WTC11 (cell line): ENCODE results near the gene MRPL34.

Experiments used
- CREM ChIP-seq: sonication (generic); formaldehyde crosslinking; IDR thresholded peaks from 2 replicates; pipeline ENCODE4 v1.8.1; 2022; ENCODE audit warnings: mild to moderate bottlenecking, missing genetic modification reagents, moderate library complexity
- ELF4 ChIP-seq: sonication (generic); formaldehyde crosslinking; IDR thresholded peaks from 2 replicates; pipeline ENCODE4 v1.8.1; 2022; ENCODE audit warnings: low read depth, mild to moderate bottlenecking, moderate library complexity, missing genetic modification reagents
- FOXJ3 ChIP-seq: sonication (generic); formaldehyde crosslinking; IDR thresholded peaks from 2 replicates; pipeline ENCODE4 v1.9.0; 2021; ENCODE audit warnings: missing genetic modification reagents, mild to moderate bottlenecking, borderline replicate concordance
- FOXK1 ChIP-seq: sonication (generic); formaldehyde crosslinking; IDR thresholded peaks from 2 replicates; pipeline ENCODE4 v1.8.0; 2022; ENCODE audit warnings: mild to moderate bottlenecking, moderate library complexity, missing genetic modification reagents
- KAT7 ChIP-seq: sonication (generic); formaldehyde crosslinking; IDR thresholded peaks from 2 replicates; pipeline ENCODE4 v1.8.1; 2023; ENCODE audit warnings: missing genetic modification reagents, mild to moderate bottlenecking, borderline replicate concordance
- MXD4 ChIP-seq: fragments of 250-450 bp; sonication (Bioruptor Pico); IDR thresholded peaks from 2 replicates; pipeline ENCODE4 v1.8.0; 2021; ENCODE audit warnings: mild to moderate bottlenecking, moderate library complexity, borderline replicate concordance
- SP1 ChIP-seq: sonication (generic); formaldehyde crosslinking; conservative IDR thresholded peaks from 2 replicates; pipeline ENCODE4 v1.8.1; 2022; ENCODE audit warnings: missing genetic modification reagents
- TCF7 ChIP-seq: sonication (generic); formaldehyde crosslinking; IDR thresholded peaks from 2 replicates; pipeline ENCODE4 v1.8.0; 2022; ENCODE audit warnings: mild to moderate bottlenecking, low read depth, missing genetic modification reagents, moderate library complexity
- TEAD1 ChIP-seq: sonication (generic); formaldehyde crosslinking; IDR thresholded peaks from 2 replicates; pipeline ENCODE4 v1.8.0; 2022; ENCODE audit warnings: mild to moderate bottlenecking, missing genetic modification reagents
- ZNF232 ChIP-seq: sonication (generic); formaldehyde crosslinking; IDR thresholded peaks from 2 replicates; pipeline ENCODE4 v1.8.0; 2022; ENCODE audit warnings: mild to moderate bottlenecking, missing genetic modification reagents
- TF ChIP-seq, protein P1 (sequence below): sonication (generic); formaldehyde crosslinking; conservative IDR thresholded peaks from 2 replicates; pipeline ENCODE4 v1.8.1; 2022; ENCODE audit warnings: mild to moderate bottlenecking, missing genetic modification reagents
- TF ChIP-seq, protein P2 (sequence below): fragments of 200-600 bp; IDR thresholded peaks from 2 replicates; pipeline ENCODE4 v1.8.0; 2022; ENCODE audit warnings: antibody characterized with exemption
- TF ChIP-seq, protein P3 (sequence below): sonication (generic); formaldehyde crosslinking; IDR thresholded peaks from 2 replicates; pipeline ENCODE4 v1.8.1; 2022; ENCODE audit warnings: missing genetic modification reagents, borderline replicate concordance
- TF ChIP-seq, protein P4 (sequence below): sonication (generic); formaldehyde crosslinking; IDR thresholded peaks from 2 replicates; pipeline ENCODE4 v1.8.0; 2022; ENCODE audit warnings: mild to moderate bottlenecking, missing genetic modification reagents

DNA sequence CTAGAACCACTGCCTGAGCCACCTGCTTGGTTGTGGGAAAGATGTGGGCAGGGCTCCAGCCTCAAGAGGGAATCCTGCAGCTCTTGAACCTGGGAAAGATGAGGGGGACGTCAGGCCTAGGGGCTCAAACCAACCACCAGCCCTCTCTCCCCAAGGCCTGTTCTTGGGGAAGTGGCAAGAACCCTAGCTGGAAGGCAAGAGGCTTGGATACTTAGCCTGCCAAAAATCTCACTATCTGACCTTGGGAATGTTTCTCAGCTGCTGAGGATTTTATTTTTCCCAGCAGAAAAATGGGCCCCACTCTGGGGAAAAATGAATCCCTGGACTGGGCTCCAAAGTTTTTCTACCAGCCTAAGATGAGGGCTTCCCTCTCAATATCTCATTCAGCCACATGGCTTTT is 45.7 kb upstream of the MRPL34 start:
- TF ChIP-seq, protein P1, sequence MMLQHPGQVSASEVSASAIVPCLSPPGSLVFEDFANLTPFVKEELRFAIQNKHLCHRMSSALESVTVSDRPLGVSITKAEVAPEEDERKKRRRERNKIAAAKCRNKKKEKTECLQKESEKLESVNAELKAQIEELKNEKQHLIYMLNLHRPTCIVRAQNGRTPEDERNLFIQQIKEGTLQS (CRISPR knock-in tag): no peak
- TF ChIP-seq, protein P2, sequence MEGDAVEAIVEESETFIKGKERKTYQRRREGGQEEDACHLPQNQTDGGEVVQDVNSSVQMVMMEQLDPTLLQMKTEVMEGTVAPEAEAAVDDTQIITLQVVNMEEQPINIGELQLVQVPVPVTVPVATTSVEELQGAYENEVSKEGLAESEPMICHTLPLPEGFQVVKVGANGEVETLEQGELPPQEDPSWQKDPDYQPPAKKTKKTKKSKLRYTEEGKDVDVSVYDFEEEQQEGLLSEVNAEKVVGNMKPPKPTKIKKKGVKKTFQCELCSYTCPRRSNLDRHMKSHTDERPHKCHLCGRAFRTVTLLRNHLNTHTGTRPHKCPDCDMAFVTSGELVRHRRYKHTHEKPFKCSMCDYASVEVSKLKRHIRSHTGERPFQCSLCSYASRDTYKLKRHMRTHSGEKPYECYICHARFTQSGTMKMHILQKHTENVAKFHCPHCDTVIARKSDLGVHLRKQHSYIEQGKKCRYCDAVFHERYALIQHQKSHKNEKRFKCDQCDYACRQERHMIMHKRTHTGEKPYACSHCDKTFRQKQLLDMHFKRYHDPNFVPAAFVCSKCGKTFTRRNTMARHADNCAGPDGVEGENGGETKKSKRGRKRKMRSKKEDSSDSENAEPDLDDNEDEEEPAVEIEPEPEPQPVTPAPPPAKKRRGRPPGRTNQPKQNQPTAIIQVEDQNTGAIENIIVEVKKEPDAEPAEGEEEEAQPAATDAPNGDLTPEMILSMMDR: no peak
- TF ChIP-seq TCF7 (CRISPR knock-in tag) (no peak), FOXK1 (no peak), SP1 (CRISPR knock-in tag) (no peak), CREM (CRISPR knock-in tag) (no peak), TEAD1 (CRISPR knock-in tag) (no peak), KAT7 (CRISPR knock-in tag) (no peak), ELF4 (CRISPR knock-in tag) (no peak), MXD4 (CRISPR knock-in tag) (no peak), ZNF232 (CRISPR knock-in tag) (no peak), FOXJ3 (CRISPR knock-in tag) (no peak)
- TF ChIP-seq, protein P3, sequence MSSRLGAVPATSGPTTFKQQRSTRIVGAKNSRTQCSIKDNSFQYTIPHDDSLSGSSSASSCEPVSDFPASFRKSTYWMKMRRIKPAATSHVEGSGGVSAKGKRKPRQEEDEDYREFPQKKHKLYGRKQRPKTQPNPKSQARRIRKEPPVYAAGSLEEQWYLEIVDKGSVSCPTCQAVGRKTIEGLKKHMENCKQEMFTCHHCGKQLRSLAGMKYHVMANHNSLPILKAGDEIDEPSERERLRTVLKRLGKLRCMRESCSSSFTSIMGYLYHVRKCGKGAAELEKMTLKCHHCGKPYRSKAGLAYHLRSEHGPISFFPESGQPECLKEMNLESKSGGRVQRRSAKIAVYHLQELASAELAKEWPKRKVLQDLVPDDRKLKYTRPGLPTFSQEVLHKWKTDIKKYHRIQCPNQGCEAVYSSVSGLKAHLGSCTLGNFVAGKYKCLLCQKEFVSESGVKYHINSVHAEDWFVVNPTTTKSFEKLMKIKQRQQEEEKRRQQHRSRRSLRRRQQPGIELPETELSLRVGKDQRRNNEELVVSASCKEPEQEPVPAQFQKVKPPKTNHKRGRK (CRISPR knock-in tag): no peak
- TF ChIP-seq, protein P4, sequence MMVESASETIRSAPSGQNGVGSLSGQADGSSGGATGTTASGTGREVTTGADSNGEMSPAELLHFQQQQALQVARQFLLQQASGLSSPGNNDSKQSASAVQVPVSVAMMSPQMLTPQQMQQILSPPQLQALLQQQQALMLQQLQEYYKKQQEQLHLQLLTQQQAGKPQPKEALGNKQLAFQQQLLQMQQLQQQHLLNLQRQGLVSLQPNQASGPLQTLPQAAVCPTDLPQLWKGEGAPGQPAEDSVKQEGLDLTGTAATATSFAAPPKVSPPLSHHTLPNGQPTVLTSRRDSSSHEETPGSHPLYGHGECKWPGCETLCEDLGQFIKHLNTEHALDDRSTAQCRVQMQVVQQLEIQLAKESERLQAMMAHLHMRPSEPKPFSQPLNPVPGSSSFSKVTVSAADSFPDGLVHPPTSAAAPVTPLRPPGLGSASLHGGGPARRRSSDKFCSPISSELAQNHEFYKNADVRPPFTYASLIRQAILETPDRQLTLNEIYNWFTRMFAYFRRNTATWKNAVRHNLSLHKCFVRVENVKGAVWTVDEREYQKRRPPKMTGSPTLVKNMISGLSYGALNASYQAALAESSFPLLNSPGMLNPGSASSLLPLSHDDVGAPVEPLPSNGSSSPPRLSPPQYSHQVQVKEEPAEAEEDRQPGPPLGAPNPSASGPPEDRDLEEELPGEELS: no peak
